HepG2 (cell line): ENCODE results near the gene HECA. TPM values are rescaled to one million over a fixed set of nuclear protein-coding genes. Genes with fewer than 3 reads are reported as not detected.

Source experiments
- ATAC-seq: fragments of 200-7000 bp; cut with Tn5 transposase; 3 replicates; pipeline ENCODE4 v1.9.1; 2020; ENCODE audit warnings: mild to moderate bottlenecking, moderate library complexity
- BruUV-seq: library from RNA; stranded (reverse); fragments of 400-500 nt; replicated peaks from 2 replicates; lab custom pipeline; 2021; lab: Mats Ljungman, UMichigan
- CTCF ChIA-PET: fragments of 300-600 bp; formaldehyde crosslinking; extraction: SDS; loops from one replicate; lab custom pipeline; 2021; ENCODE audit warnings: low total read pairs, inconsistent platforms, low intra/inter-chr PET ratio; lab: Yijun Ruan, JAX
- POLR2A ChIA-PET: fragments of 350-600 bp; sonication (Branson Sonifier 250); formaldehyde crosslinking; loops from one replicate; lab custom pipeline; 2020; ENCODE audit warnings: antibody characterized with exemption, inconsistent platforms; lab: Yijun Ruan, JAX
- DNase-seq: peaks from one replicate; pipeline ENCODE4 v3.0.0-alpha.2; 2015; ENCODE audit warnings: low spot score
- FAIRE-seq: peaks from 3 replicates; lab custom pipeline; 2011; peaks lifted over from hg19 to GRCh38; lab: Jason Lieb, UNC
- H2AFZ ChIP-seq: one replicate; pipeline ENCODE4 v1.6.1; 2011; ENCODE audit warnings: low read length, inconsistent platforms
- H3K27ac ChIP-seq: fragments of 300-600 bp; 3 replicates; pipeline ENCODE4 v1.8.0; 2011; ENCODE audit warnings: mixed run types, mild to moderate bottlenecking, mixed read lengths, low read length, inconsistent platforms; ENCODE audit not compliant: insufficient read depth; ENCODE audit errors: extremely low read length
- H3K27me3 ChIP-seq, 2 experiments: fragments of 200-600 bp in 1 of 2; 2 replicates in 1 of 2; 3 replicates in 1 of 2; pipeline versions ENCODE4 v1.6.0 to v1.8.0; 2011; ENCODE audit warnings: low read length in 2 of 2, mild to moderate bottlenecking in 2 of 2, moderate library complexity in 2 of 2, inconsistent platforms in 1 of 2; ENCODE audit not compliant: insufficient read depth in 2 of 2, control insufficient read depth in 1 of 2
- H3K36me3 ChIP-seq, 2 experiments: fragments of 200-600 bp in 1 of 2; replicated peaks in 1 of 2; 2 replicates in 1 of 2; 3 replicates in 1 of 2; pipeline versions ENCODE4 v1.5.1 to v1.8.0; 2011; ENCODE audit warnings: low read length in 2 of 2, inconsistent platforms in 1 of 2; ENCODE audit not compliant: insufficient read depth in 2 of 2, control insufficient read depth in 1 of 2
- H3K4me1 ChIP-seq: 2 replicates; pipeline ENCODE4 v1.5.1; 2012; ENCODE audit warnings: low read length, inconsistent platforms; ENCODE audit not compliant: insufficient read depth
- H3K4me2 ChIP-seq: 2 replicates; pipeline ENCODE4 v1.6.0; 2011; ENCODE audit warnings: low read depth, low read length, inconsistent platforms
- H3K4me3 ChIP-seq, 3 experiments: fragments of 200-600 bp in 1 of 3; sonication (generic), shearing (Covaris generic) in 1 of 3; replicated peaks in 1 of 3; 2 replicates each; pipeline ENCODE4 v1.5.1; 2011 to 2016; ENCODE audit warnings: low read length in 3 of 3, inconsistent platforms in 2 of 3, low read depth in 2 of 3, mild to moderate bottlenecking in 2 of 3, control low read depth in 1 of 3, mixed read lengths in 1 of 3; ENCODE audit not compliant: insufficient read depth in 1 of 3
- H3K79me2 ChIP-seq: one replicate; pipeline ENCODE4 v1.6.1; 2011; ENCODE audit warnings: low read length, inconsistent platforms; ENCODE audit not compliant: insufficient read depth
- H3K9ac ChIP-seq: 2 replicates; pipeline ENCODE4 v1.6.0; 2011; ENCODE audit warnings: mild to moderate bottlenecking, low read depth, low read length, inconsistent platforms; ENCODE audit not compliant: insufficient read depth
- H3K9me3 ChIP-seq: 2 replicates; pipeline ENCODE4 v1.5.1; 2012; ENCODE audit warnings: mild to moderate bottlenecking, low read length
- H4K20me1 ChIP-seq: 2 replicates; pipeline ENCODE4 v1.6.0; 2011; ENCODE audit warnings: inconsistent platforms, mild to moderate bottlenecking, low read length, moderate library complexity; ENCODE audit not compliant: insufficient read depth
- RARG ChIP-seq: sonication (generic); formaldehyde crosslinking; IDR thresholded peaks from 2 replicates; pipeline ENCODE4 v1.4.0; 2020; ENCODE audit warnings: low read depth, mild to moderate bottlenecking, missing genetic modification reagents
- THAP11 ChIP-seq: IDR thresholded peaks from 2 replicates; pipeline ENCODE4 v1.6.1; 2016; ENCODE audit warnings: missing biosample characterization, missing genetic modification reagents
- TOPORS ChIP-seq: sonication (generic); formaldehyde crosslinking; IDR thresholded peaks from 2 replicates; pipeline ENCODE4 v1.8.0; 2023; ENCODE audit warnings: mild to moderate bottlenecking, missing genetic modification reagents
- ZBTB40 ChIP-seq, 2 experiments: fragments of 450-650 bp in 1 of 2; sonication (generic) in 1 of 2; formaldehyde crosslinking in 1 of 2; IDR thresholded peaks; 2 replicates each; pipeline versions ENCODE4 v1.6.1 to v1.8.0; 2016 to 2022; ENCODE audit warnings: antibody characterized with exemption in 1 of 2, mild to moderate bottlenecking in 1 of 2, missing genetic modification reagents in 1 of 2
- ZNF143 ChIP-seq: sonication (generic); formaldehyde crosslinking; IDR thresholded peaks from 2 replicates; pipeline ENCODE4 v1.4.0; 2020; ENCODE audit warnings: missing genetic modification reagents
- ZNF207 ChIP-seq: fragments of 450-650 bp; IDR thresholded peaks from 2 replicates; pipeline ENCODE4 v1.6.1; 2016; ENCODE audit warnings: antibody characterized with exemption, borderline replicate concordance
- ZNF660 ChIP-seq: sonication (generic); formaldehyde crosslinking; IDR thresholded peaks from 2 replicates; pipeline ENCODE4 v1.5.1; 2020; ENCODE audit warnings: mild to moderate bottlenecking, low read depth, missing genetic modification reagents, borderline replicate concordance
- ZNF775 ChIP-seq: sonication (generic); formaldehyde crosslinking; IDR thresholded peaks from 2 replicates; pipeline ENCODE4 v1.4.0; 2020; ENCODE audit warnings: missing genetic modification reagents, mild to moderate bottlenecking, moderate library complexity, borderline replicate concordance
- WGBS: methylation state at CpG from one replicate; pipeline ENCODE4 v1.1.6; 2017; ENCODE audit warnings: low lambda C conversion rate; 5-methylcytosine and 5-hydroxymethylcytosine counted together
- in situ Hi-C: cut with HindIII; loops from 2 replicates; pipeline ENCODE4 v1.10.0; 2017; ENCODE audit warnings: low pct_unique_long_range_greater_than_20kb; ENCODE audit not compliant: extremely low pct_ligation_motif_present
- intact Hi-C: fragments of 100-400 bp; cut with micrococcal nuclease; formaldehyde crosslinking; loops from one replicate; pipeline ENCODE4 v1.10.0; 2022; ENCODE audit not compliant: unreplicated experiment
- polyA plus RNA-seq, 8 experiments: library from polyadenylated mRNA; depleted of rRNA in 3 of 8; stranded (reverse) in 7 of 8; unstranded in 1 of 8; fragments of >200 nt; fragmentation: Illumina TruSeq in 4 of 8; extraction: Trizol in 4 of 8; gene quantifications; 2 replicates each; pipeline versions ENCODE4 v1.2.1 to v1.2.3, GENCODE V29; 2011 to 2016; ENCODE audit warnings: low read depth in 4 of 8, missing spikeins in 1 of 8, mixed read lengths in 1 of 8; ENCODE audit not compliant: insufficient read depth in 1 of 8
- total RNA-seq, 5 experiments: library from RNA; depleted of rRNA; stranded (reverse); fragments of >200 nt; fragmentation: Illumina TruSeq; extraction: Trizol; gene quantifications; 2 replicates each; pipeline ENCODE4 v1.2.3, GENCODE V29; 2016; ENCODE audit warnings: low read depth in 1 of 5

HECA gene
- total and polyA plus RNA-seq, 2 of the 13 experiments (the other 11 are each of a cell fraction or from before 2014, with no cell fraction given) = 0.18 to 0.49 TPM

- Histone ChIP-seq H3K9me3 (no peaks in the 10 kb centered on the region), H3K4me2 (no peak overlapping the region), H3K27me3 (peaks cover 0 to 5% of the 10 kb centered on the region in 2 experiments; a peak in 1 of 5 replicates), H3K4me1 (no peaks in the 10 kb centered on the region), H3K27ac (no peak overlapping the region), H3K9ac (no peak overlapping the region), H3K36me3 (no peaks in the 10 kb centered on the region), H3K79me2 (no peaks in the 10 kb centered on the region), H2AFZ (no peak overlapping the region), H3K4me3 (no peak overlapping the region), H4K20me1 (no peaks in the 10 kb centered on the region)
- WGBS = 0% methylated on average over 1 of the region's 1 CpG
- TF ChIP-seq ZNF660 (no peak), ZBTB40 (IDR thresholded peaks at IDR 0.05) (no peak), ZBTB40 (CRISPR knock-in tag; IDR thresholded peaks at IDR 0.05) (no peak), ZNF775 (no peak), TOPORS (CRISPR knock-in tag) (no peak), ZNF207 (no peak), THAP11 (CRISPR knock-in tag) (no peak), ZNF143 (CRISPR knock-in tag) (no peak), RARG (CRISPR knock-in tag) (no peak)
- FAIRE-seq (no peak), ATAC-seq (no peak), DNase-seq (no peak)
- in situ Hi-C loops = no loop called here
- ChIA-PET POLR2A (no interaction called here), CTCF (no interaction called here)
- intact Hi-C loops = no loop called here
- BruUV-seq = no TSS peak
Measured at GRCh38 chr6:139186692-139187091, 51.8 kb downstream of the HECA start.
